HL-60 (cell line): Measurements from ENCODE around the gene SLC6A6.

ENCODE experiments used
- GABPA ChIP-seq: IDR thresholded peaks from 2 replicates; pipeline ENCODE4 v1.6.1; 2012; ENCODE audit warnings: low read depth
- POLR2AphosphoS5 ChIP-seq: IDR thresholded peaks from 2 replicates; pipeline ENCODE4 v1.6.1; 2012; ENCODE audit warnings: low read depth
- REST ChIP-seq: IDR thresholded peaks from 2 replicates; pipeline ENCODE4 v1.6.1; 2012; ENCODE audit warnings: low read depth; ENCODE audit not compliant: insufficient replicate concordance
- SPI1 ChIP-seq: IDR thresholded peaks from 2 replicates; pipeline ENCODE4 v1.6.1; 2012; ENCODE audit warnings: low read depth, mild to moderate bottlenecking, borderline replicate concordance
- TF ChIP-seq, protein P1 (sequence below): IDR thresholded peaks from one replicate; pipeline ENCODE4 v1.5.1; 2011; ENCODE audit warnings: low read length, control low read depth, inconsistent platforms; ENCODE audit not compliant: insufficient read depth

DNA sequence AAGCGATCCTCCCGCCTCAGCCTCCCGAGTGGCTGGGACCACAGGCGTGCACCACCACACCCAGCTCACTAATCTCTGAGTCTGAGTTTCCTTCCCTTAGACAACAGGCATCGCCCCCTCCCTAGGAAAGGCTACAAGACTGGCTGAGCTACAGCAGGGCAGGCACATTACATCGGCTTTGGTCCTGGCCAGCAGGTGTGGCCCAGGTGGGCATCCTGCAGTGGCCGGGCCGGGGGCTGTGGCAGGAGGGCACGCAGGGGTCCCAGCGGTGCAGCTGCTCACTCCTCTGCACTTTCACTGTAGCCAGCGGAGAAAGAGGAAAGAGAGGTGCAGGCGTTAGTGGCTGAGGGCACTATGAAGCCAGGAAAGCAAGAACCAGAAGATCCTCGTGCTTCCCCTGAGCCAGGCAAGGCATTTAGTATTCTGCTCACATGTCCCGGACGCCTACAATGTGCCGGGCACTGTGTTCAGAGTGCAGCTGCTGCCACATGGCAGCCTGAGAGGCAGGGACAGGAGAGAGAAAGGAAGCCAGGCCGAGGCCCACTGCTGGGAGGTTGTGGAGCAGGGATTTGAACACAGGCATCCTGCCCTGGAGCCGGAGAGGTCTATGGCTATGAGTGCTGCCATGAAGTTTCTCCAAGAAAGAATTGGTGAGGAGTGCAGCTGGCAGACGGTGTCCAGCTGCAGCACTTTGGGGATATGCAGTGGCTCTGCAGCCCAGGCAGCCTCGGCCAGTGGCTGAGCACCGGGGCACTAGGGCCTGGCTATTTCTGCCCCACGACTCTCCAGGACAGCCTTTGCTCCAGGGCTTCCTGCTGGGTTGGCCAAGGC, 115.4 kb downstream of the SLC6A6 start:
- TF ChIP-seq, protein P1, sequence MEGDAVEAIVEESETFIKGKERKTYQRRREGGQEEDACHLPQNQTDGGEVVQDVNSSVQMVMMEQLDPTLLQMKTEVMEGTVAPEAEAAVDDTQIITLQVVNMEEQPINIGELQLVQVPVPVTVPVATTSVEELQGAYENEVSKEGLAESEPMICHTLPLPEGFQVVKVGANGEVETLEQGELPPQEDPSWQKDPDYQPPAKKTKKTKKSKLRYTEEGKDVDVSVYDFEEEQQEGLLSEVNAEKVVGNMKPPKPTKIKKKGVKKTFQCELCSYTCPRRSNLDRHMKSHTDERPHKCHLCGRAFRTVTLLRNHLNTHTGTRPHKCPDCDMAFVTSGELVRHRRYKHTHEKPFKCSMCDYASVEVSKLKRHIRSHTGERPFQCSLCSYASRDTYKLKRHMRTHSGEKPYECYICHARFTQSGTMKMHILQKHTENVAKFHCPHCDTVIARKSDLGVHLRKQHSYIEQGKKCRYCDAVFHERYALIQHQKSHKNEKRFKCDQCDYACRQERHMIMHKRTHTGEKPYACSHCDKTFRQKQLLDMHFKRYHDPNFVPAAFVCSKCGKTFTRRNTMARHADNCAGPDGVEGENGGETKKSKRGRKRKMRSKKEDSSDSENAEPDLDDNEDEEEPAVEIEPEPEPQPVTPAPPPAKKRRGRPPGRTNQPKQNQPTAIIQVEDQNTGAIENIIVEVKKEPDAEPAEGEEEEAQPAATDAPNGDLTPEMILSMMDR = no peak
- TF ChIP-seq REST (no peak), POLR2AphosphoS5 (no peak), SPI1 (no peak), GABPA (no peak)
